LNCaP clone FGC (cell line): Measurements from ENCODE around the gene CUZD1.

ENCODE experiments used
- DNase-seq: peaks from one replicate; pipeline ENCODE4 v3.0.0-alpha.2; 2011; ENCODE audit warnings: low read depth
- H3K4me3 ChIP-seq: 2 replicates; pipeline ENCODE4 v1.5.1; 2011; ENCODE audit warnings: mild to moderate bottlenecking, low read depth, low read length, control low read depth
- TF ChIP-seq, protein P1 (sequence below): IDR thresholded peaks from 2 replicates; pipeline ENCODE4 v1.5.1; 2012; ENCODE audit warnings: mild to moderate bottlenecking; ENCODE audit not compliant: control insufficient read depth, insufficient read depth; ENCODE audit errors: extremely low read depth

Gene CUZD1

GRCh38 chr10:122814493-122814892 is 31.2 kb downstream of the CUZD1 start:
- TF ChIP-seq, protein P1, sequence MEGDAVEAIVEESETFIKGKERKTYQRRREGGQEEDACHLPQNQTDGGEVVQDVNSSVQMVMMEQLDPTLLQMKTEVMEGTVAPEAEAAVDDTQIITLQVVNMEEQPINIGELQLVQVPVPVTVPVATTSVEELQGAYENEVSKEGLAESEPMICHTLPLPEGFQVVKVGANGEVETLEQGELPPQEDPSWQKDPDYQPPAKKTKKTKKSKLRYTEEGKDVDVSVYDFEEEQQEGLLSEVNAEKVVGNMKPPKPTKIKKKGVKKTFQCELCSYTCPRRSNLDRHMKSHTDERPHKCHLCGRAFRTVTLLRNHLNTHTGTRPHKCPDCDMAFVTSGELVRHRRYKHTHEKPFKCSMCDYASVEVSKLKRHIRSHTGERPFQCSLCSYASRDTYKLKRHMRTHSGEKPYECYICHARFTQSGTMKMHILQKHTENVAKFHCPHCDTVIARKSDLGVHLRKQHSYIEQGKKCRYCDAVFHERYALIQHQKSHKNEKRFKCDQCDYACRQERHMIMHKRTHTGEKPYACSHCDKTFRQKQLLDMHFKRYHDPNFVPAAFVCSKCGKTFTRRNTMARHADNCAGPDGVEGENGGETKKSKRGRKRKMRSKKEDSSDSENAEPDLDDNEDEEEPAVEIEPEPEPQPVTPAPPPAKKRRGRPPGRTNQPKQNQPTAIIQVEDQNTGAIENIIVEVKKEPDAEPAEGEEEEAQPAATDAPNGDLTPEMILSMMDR = no peak
- DNase-seq = no peak
- H3K4me3 ChIP-seq = no peak overlapping the region

- no peak overlapping the region for H3K4me3 ChIP-seq
Measured at GRCh38 chr10:122812751-122813150, 32.9 kb downstream of the CUZD1 start.

DNA sequence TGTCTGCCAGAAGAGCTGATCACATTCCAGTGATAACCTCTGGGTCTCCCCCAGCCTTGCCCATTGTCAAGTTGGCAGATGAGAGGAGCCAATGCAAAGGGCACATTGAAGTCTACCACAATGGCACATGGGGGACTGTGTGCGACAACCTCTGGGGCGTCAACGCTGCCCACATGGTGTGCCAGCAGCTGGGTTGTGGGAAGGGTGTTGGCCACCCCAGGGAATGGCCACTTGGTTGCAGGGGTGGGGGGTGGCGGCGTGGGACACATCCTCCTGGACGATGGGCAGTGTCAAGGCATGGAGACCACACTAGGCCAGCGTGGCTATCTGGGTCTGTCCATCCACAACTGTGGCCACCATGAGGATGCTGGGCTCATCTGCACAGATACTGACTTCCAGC is 43.4 kb downstream of the CUZD1 start:
- TF ChIP-seq, protein P1 = no peak
- no peak for DNase-seq
- no peak overlapping the region for H3K4me3 ChIP-seq

More at GRCh38 chr10:122812751-122813150, 32.9 kb downstream of the CUZD1 start:
- TF ChIP-seq, protein P1 = no peak
- DNase-seq = no peak

- no peak overlapping the region for H3K4me3 ChIP-seq
- DNase-seq = no peak
- TF ChIP-seq, protein P1 = no peak
Measured at GRCh38 chr10:122798704-122799231, 46.9 kb downstream of the CUZD1 start.

GRCh38 chr10:122796796-122797195 is 48.9 kb downstream of the CUZD1 start:
- H3K4me3 ChIP-seq = no peak overlapping the region
- TF ChIP-seq, protein P1 = no peak
- no peak for DNase-seq

- DNase-seq = no peak
- no peak overlapping the region for H3K4me3 ChIP-seq
Measured at GRCh38 chr10:122795924-122796323, 49.7 kb downstream of the CUZD1 start.

More at GRCh38 chr10:122795924-122796323, 49.7 kb downstream of the CUZD1 start:
- TF ChIP-seq, protein P1 = no peak
